HCT116 (cell line): ENCODE results near the gene MAPRE2. TPM values are rescaled to one million over a fixed set of nuclear protein-coding genes. Genes with fewer than 3 reads are reported as not detected.

Experiments
- ATAC-seq: fragments of 200-7000 bp; cut with Tn5 transposase; 2 replicates; pipeline ENCODE4 v1.9.1; 2020; ENCODE audit warnings: mild to moderate bottlenecking, moderate library complexity
- BruUV-seq: library from RNA; stranded (reverse); fragments of 400-500 nt; replicated peaks from 2 replicates; lab custom pipeline; 2021; lab: Mats Ljungman, UMichigan
- CTCF ChIA-PET: fragments of 300-600 bp; sonication (Branson Sonifier 250); formaldehyde crosslinking; loops from one replicate; lab custom pipeline; 2021; ENCODE audit warnings: antibody characterized with exemption; lab: Charles Lee
- POLR2A ChIA-PET: fragments of 300-600, 350-600 bp; sonication (Branson Sonifier 250); formaldehyde crosslinking; loops from one replicate; lab custom pipeline; 2021; ENCODE audit warnings: antibody characterized with exemption; lab: Charles Lee
- RAD21 ChIA-PET, 2 experiments: fragments of 300-600 bp; sonication (Branson Sonifier 250); formaldehyde crosslinking; loops; one replicate each; lab custom pipeline; 2023; ENCODE audit warnings: low total read pairs in 2 of 2; ENCODE audit not compliant: uncharacterized antibody in 2 of 2, unreplicated experiment in 2 of 2, low non-redundant PET in 1 of 2; lab: Charles Lee
- DNase-seq: peaks from one replicate; pipeline ENCODE4 v3.0.0-alpha.2; 2010; ENCODE audit warnings: low read depth, low spot score
- H2AFZ ChIP-seq: fragments of 200-600 bp; shearing (Covaris generic), sonication (generic); 2 replicates; pipeline ENCODE4 v1.6.1; 2017; ENCODE audit warnings: low read depth, mixed run types, mixed read lengths, antibody characterized with exemption, low read length; ENCODE audit not compliant: poor library complexity, severe bottlenecking
- H3K27ac ChIP-seq: 2 replicates; pipeline ENCODE4 v1.5.1; 2012; ENCODE audit warnings: low read depth, low read length
- H3K27me3 ChIP-seq: fragments of 200-600 bp; sonication (generic); 2 replicates; pipeline ENCODE4 v1.6.1; 2016; ENCODE audit warnings: mixed run types, low read length, mixed read lengths; ENCODE audit not compliant: insufficient read depth
- H3K36me3 ChIP-seq, 2 experiments: fragments of 200-500 bp in 1 of 2; fragments of 200-600 bp in 1 of 2; sonication (Bioruptor generic) in 1 of 2; sonication (generic) in 1 of 2; 2 replicates each; pipeline versions ENCODE4 v1.5.1 to v1.6.1; 2014 to 2016; ENCODE audit warnings: low read length in 2 of 2, inconsistent platforms in 1 of 2, mixed read lengths in 1 of 2, mixed run types in 1 of 2; ENCODE audit not compliant: insufficient read depth in 2 of 2, control insufficient read depth in 1 of 2
- H3K4me1 ChIP-seq, 2 experiments: fragments of 200-600 bp in 1 of 2; sonication (generic) in 1 of 2; 2 replicates each; pipeline versions ENCODE4 v1.5.1 to v1.6.1; 2012 to 2017; ENCODE audit warnings: low read length in 2 of 2, inconsistent platforms in 1 of 2, mild to moderate bottlenecking in 1 of 2, mixed read lengths in 1 of 2, mixed run types in 1 of 2, moderate library complexity in 1 of 2; ENCODE audit not compliant: insufficient read depth in 2 of 2, control insufficient read depth in 1 of 2
- H3K4me2 ChIP-seq: fragments of 200-600 bp; sonication (generic); 2 replicates; pipeline ENCODE4 v1.6.1; 2017; ENCODE audit warnings: mixed run types, low read length, mixed read lengths
- H3K4me3 ChIP-seq, 2 experiments: fragments of 200-600 bp in 1 of 2; sonication (generic) in 1 of 2; replicated peaks in 1 of 2; 2 replicates each; pipeline ENCODE4 v1.5.1; 2011 to 2016; ENCODE audit warnings: low read length in 2 of 2, control low read depth in 1 of 2, low read depth in 1 of 2, mild to moderate bottlenecking in 1 of 2, mixed read lengths in 1 of 2, mixed run types in 1 of 2
- H3K79me2 ChIP-seq: fragments of 200-600 bp; sonication (generic); 2 replicates; pipeline ENCODE4 v1.6.1; 2017; ENCODE audit warnings: mild to moderate bottlenecking, mixed run types, low read length, moderate library complexity, mixed read lengths; ENCODE audit not compliant: insufficient read depth
- H3K9ac ChIP-seq: fragments of 200-600 bp; sonication (generic); 2 replicates; pipeline ENCODE4 v1.6.1; 2016; ENCODE audit warnings: low read length, mixed read lengths
- H3K9me2 ChIP-seq: fragments of 200-600 bp; sonication (generic), shearing (Covaris generic); 2 replicates; pipeline ENCODE4 v1.6.1; 2017; ENCODE audit warnings: mixed run types, mild to moderate bottlenecking, moderate library complexity; ENCODE audit not compliant: insufficient read depth
- H3K9me3 ChIP-seq, 2 experiments: fragments of 200-500 bp in 1 of 2; fragments of 200-600 bp in 1 of 2; sonication (Bioruptor generic) in 1 of 2; sonication (generic) in 1 of 2; 2 replicates each; pipeline ENCODE4 v1.6.1; 2014 to 2017; ENCODE audit warnings: low read length in 2 of 2, mixed read lengths in 2 of 2, inconsistent platforms in 1 of 2, low read depth in 1 of 2, mild to moderate bottlenecking in 1 of 2, mixed run types in 1 of 2, moderate library complexity in 1 of 2; ENCODE audit not compliant: control insufficient read depth in 1 of 2, insufficient read depth in 1 of 2
- H4K20me1 ChIP-seq: fragments of 200-600 bp; sonication (generic), shearing (Covaris generic); 2 replicates; pipeline ENCODE4 v1.6.1; 2017; ENCODE audit warnings: mixed run types, mild to moderate bottlenecking, moderate library complexity; ENCODE audit not compliant: insufficient read depth
- ATF3 ChIP-seq: IDR thresholded peaks from 2 replicates; pipeline ENCODE4 v1.6.1; 2012
- CBX3 ChIP-seq: IDR thresholded peaks from 2 replicates; pipeline ENCODE4 v1.6.1; 2012; ENCODE audit warnings: low read depth
- CEBPB ChIP-seq: IDR thresholded peaks from 2 replicates; pipeline ENCODE4 v1.6.1; 2012; ENCODE audit warnings: low read depth
- EGR1 ChIP-seq: IDR thresholded peaks from 2 replicates; pipeline ENCODE4 v1.6.1; 2012; ENCODE audit warnings: low read depth
- ELF1 ChIP-seq: IDR thresholded peaks from 2 replicates; pipeline ENCODE4 v1.6.1; 2012; ENCODE audit warnings: low read depth, borderline replicate concordance
- EZH2phosphoT487 ChIP-seq: fragments of 200-600 bp; IDR thresholded peaks from 2 replicates; pipeline ENCODE4 v1.6.1; 2018; ENCODE audit warnings: antibody characterized with exemption, borderline replicate concordance
- FOSL1 ChIP-seq: IDR thresholded peaks from 2 replicates; pipeline ENCODE4 v1.6.1; 2012; ENCODE audit warnings: low read depth
- JUND ChIP-seq: IDR thresholded peaks from 2 replicates; pipeline ENCODE4 v1.6.1; 2012
- POLR2AphosphoS5 ChIP-seq: IDR thresholded peaks from 2 replicates; pipeline ENCODE4 v1.6.1; 2011; ENCODE audit warnings: mild to moderate bottlenecking, low read depth, low read length, moderate library complexity
- REST ChIP-seq: IDR thresholded peaks from 2 replicates; pipeline ENCODE4 v1.6.1; 2012; ENCODE audit warnings: low read depth
- SIN3A ChIP-seq: IDR thresholded peaks from 2 replicates; pipeline ENCODE4 v1.6.1; 2012; ENCODE audit warnings: low read depth
- SP1 ChIP-seq: IDR thresholded peaks from 2 replicates; pipeline ENCODE4 v1.6.1; 2012; ENCODE audit warnings: low read depth
- SRF ChIP-seq: IDR thresholded peaks from 2 replicates; pipeline ENCODE4 v1.6.1; 2012; ENCODE audit warnings: low read depth
- TCF7L2 ChIP-seq: IDR thresholded peaks from 2 replicates; pipeline ENCODE4 v1.7.0; 2011; ENCODE audit warnings: borderline replicate concordance, inconsistent platforms; ENCODE audit not compliant: insufficient read depth, insufficient read length; ENCODE audit errors: extremely low read depth
- YY1 ChIP-seq: IDR thresholded peaks from 2 replicates; pipeline ENCODE4 v1.6.1; 2011; ENCODE audit warnings: low read length, low read depth, moderate library complexity, mild to moderate bottlenecking; ENCODE audit not compliant: insufficient replicate concordance; ENCODE audit errors: extremely low read depth
- ZBTB33 ChIP-seq: IDR thresholded peaks from 2 replicates; pipeline ENCODE4 v1.6.1; 2011; ENCODE audit warnings: mild to moderate bottlenecking, low read length, moderate library complexity; ENCODE audit not compliant: insufficient replicate concordance; ENCODE audit errors: extremely low read depth
- ZFX ChIP-seq: fragments of 450-650 bp; IDR thresholded peaks from 2 replicates; pipeline ENCODE4 v1.6.1; 2017
- ZNF274 ChIP-seq: fragments of 200-500 bp; sonication (Bioruptor generic); IDR thresholded peaks from 2 replicates; pipeline ENCODE4 v1.6.1; 2014; ENCODE audit warnings: mild to moderate bottlenecking, low read depth, low read length, inconsistent platforms
- intact Hi-C: fragments of 100-400 bp; cut with micrococcal nuclease; formaldehyde crosslinking; loops from 2 replicates; pipeline ENCODE4 v1.10.0; 2022
- total RNA-seq: library from RNA; stranded (reverse); gene quantifications from one replicate; pipeline ENCODE4 v1.2.1, GENCODE V29; 2021; ENCODE audit not compliant: unreplicated experiment

Gene MAPRE2
- total RNA-seq, 1 experiment from 2014 or later = 17.2 TPM

- Histone ChIP-seq H3K27me3 (no peaks in the 10 kb centered on the region), H2AFZ (no peak overlapping the region), H3K9me3 (no peaks in the 10 kb centered on the region), H3K4me2 (no peak overlapping the region), H3K4me3 (no peak overlapping the region), H3K9me2 (no peaks in the 10 kb centered on the region), H3K9ac (no peak overlapping the region), H3K27ac (no peak overlapping the region), H3K79me2 (no peaks in the 10 kb centered on the region), H3K4me1 (no peaks in the 10 kb centered on the region; a peak in 1 of 4 replicates), H4K20me1 (no peaks in the 10 kb centered on the region), H3K36me3 (no peaks in the 10 kb centered on the region)
- ATAC-seq = no peak
- ChIA-PET RAD21 (no interaction called here), POLR2A (no interaction called here), CTCF (no interaction called here)
- intact Hi-C loops = loop anchor here (5.0 kb wide), 1 partner anchor 117 kb away; no protein-coding TSS in a partner anchor
- TF ChIP-seq ATF3 (no peak), REST (no peak), FOSL1 (no peak), JUND (no peak), SP1 (no peak), ELF1 (no peak), SRF (no peak), EGR1 (no peak), POLR2AphosphoS5 (no peak), EZH2phosphoT487 (no peak), TCF7L2 (no peak), SIN3A (no peak), ZNF274 (no peak), ZFX (no peak), ZBTB33 (no peak), CBX3 (no peak), CEBPB (no peak), YY1 (no peak)
- DNase-seq = no peak
- no TSS peak for BruUV-seq
These were observed 133.0 kb downstream of the MAPRE2 start for GRCh38 chr18:35174093-35174731.
